Brain microvascular endothelial cell (primary cell): Measurements from ENCODE around the gene SEC23IP.

Experiments used
- DNase-seq: peaks from one replicate; pipeline ENCODE4 v3.0.0-alpha.2; 2020
- H3K27ac ChIP-seq: fragments of 250-450 bp; sonication (Bioruptor Pico); 2 replicates; pipeline ENCODE4 v1.5.1; 2020; ENCODE audit warnings: mild to moderate bottlenecking, moderate library complexity
- H3K27me3 ChIP-seq: fragments of 250-450 bp; sonication (Bioruptor Pico); replicated peaks from 2 replicates; pipeline ENCODE4 v1.5.1; 2020; ENCODE audit warnings: mild to moderate bottlenecking
- H3K36me3 ChIP-seq: fragments of 250-450 bp; sonication (Bioruptor Pico); replicated peaks from 2 replicates; pipeline ENCODE4 v1.5.1; 2020; ENCODE audit warnings: mild to moderate bottlenecking
- H3K4me3 ChIP-seq: 2 replicates; pipeline ENCODE4 v1.5.1; 2011; ENCODE audit warnings: low read depth, mild to moderate bottlenecking, control low read depth, low read length, moderate library complexity
- in situ Hi-C: cut with HindIII; loops from 2 replicates; pipeline ENCODE4 v1.10.0; 2017; ENCODE audit warnings: low sequenced_read_pairs, low pct_ligation_motif_present
- TF ChIP-seq, protein P1 (sequence below): IDR thresholded peaks from 2 replicates; pipeline ENCODE4 v1.5.1; 2011; ENCODE audit warnings: low read depth, mild to moderate bottlenecking, moderate library complexity, low read length, control low read depth, inconsistent platforms; ENCODE audit errors: missing control alignments

SEC23IP gene

DNA sequence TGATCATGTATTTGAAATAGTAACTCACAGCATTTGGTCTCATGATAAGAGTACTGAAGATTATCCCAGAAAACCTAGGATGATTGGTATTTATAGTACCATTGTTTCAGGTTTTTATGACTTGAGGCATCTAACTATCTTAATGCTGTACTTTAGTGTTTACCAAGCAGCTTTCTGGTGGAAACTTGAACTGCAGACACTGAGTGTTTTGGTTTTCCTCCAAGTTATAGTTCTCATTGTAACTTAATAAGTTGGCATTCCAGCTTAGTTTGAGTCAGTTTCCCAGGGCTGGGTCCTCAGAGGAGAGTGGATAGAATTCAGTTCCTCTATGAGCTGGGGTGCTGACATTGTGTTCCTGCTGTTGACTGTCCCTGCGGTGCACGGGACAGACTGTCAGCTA is 50.4 kb downstream of the SEC23IP start:
- in situ Hi-C loops: no loop called here
- Histone ChIP-seq H3K27me3 (no peaks in the 10 kb centered on the region), H3K36me3 (peaks cover 16% of the 10 kb centered on the region), H3K27ac (no peak overlapping the region), H3K4me3 (no peak overlapping the region)
- TF ChIP-seq, protein P1, sequence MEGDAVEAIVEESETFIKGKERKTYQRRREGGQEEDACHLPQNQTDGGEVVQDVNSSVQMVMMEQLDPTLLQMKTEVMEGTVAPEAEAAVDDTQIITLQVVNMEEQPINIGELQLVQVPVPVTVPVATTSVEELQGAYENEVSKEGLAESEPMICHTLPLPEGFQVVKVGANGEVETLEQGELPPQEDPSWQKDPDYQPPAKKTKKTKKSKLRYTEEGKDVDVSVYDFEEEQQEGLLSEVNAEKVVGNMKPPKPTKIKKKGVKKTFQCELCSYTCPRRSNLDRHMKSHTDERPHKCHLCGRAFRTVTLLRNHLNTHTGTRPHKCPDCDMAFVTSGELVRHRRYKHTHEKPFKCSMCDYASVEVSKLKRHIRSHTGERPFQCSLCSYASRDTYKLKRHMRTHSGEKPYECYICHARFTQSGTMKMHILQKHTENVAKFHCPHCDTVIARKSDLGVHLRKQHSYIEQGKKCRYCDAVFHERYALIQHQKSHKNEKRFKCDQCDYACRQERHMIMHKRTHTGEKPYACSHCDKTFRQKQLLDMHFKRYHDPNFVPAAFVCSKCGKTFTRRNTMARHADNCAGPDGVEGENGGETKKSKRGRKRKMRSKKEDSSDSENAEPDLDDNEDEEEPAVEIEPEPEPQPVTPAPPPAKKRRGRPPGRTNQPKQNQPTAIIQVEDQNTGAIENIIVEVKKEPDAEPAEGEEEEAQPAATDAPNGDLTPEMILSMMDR: no peak
- peak; percentile 4 for DNase-seq

GRCh38 chr10:119945805-119946204 is 53.3 kb downstream of the SEC23IP start:
- Histone ChIP-seq H3K36me3 (peaks cover 16% of the 10 kb centered on the region), H3K4me3 (no peak overlapping the region), H3K27me3 (no peaks in the 10 kb centered on the region), H3K27ac (no peak overlapping the region)
- no peak for DNase-seq
- in situ Hi-C loops: no loop called here
- TF ChIP-seq, protein P1: no peak

- DNase-seq: peak; percentile 2
- peaks cover 14% of the 10 kb centered on the region for H3K36me3 ChIP-seq
- H3K27me3 ChIP-seq: no peaks in the 10 kb centered on the region
- in situ Hi-C loops: no loop called here
- no peak overlapping the region for H3K4me3 ChIP-seq
- no peak overlapping the region for H3K27ac ChIP-seq
- TF ChIP-seq, protein P1: no peak
Measured at GRCh38 chr10:119947300-119947699, 54.8 kb downstream of the SEC23IP start.

DNA sequence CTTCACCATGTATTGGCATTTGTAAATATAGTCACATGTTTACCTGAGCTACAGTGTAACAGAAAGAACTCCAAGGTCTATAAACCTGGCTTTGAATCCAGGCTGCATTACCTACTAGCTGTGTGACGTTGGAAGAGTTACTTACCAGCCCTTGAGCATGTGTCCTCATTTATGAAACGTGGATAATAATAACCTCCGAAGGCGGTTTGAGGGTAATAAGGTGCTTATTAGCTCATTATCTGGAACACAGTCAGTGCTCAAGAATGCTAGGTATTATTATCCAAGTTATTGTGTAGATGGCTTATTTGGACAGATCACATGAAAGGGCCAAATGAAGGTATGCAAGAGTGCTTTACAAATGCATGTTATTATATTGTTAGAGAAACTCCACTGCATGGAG is 64.9 kb downstream of the SEC23IP start:
- in situ Hi-C loops: no loop called here
- DNase-seq: no peak

GRCh38 chr10:119962837-119963236 is 70.3 kb downstream of the SEC23IP start:
- in situ Hi-C loops: no loop called here
- H3K36me3 ChIP-seq: no peaks in the 10 kb centered on the region
- no peak overlapping the region for H3K27ac ChIP-seq
- TF ChIP-seq, protein P1: no peak
- no peak overlapping the region for H3K4me3 ChIP-seq
- no peaks in the 10 kb centered on the region for H3K27me3 ChIP-seq
- DNase-seq: no peak

More for the DNA sequence above, 64.9 kb downstream of the SEC23IP start:
- TF ChIP-seq, protein P1: no peak
- no peaks in the 10 kb centered on the region for H3K27me3 ChIP-seq
- H3K27ac ChIP-seq: no peak overlapping the region
- no peak overlapping the region for H3K4me3 ChIP-seq
- H3K36me3 ChIP-seq: no peaks in the 10 kb centered on the region

DNA sequence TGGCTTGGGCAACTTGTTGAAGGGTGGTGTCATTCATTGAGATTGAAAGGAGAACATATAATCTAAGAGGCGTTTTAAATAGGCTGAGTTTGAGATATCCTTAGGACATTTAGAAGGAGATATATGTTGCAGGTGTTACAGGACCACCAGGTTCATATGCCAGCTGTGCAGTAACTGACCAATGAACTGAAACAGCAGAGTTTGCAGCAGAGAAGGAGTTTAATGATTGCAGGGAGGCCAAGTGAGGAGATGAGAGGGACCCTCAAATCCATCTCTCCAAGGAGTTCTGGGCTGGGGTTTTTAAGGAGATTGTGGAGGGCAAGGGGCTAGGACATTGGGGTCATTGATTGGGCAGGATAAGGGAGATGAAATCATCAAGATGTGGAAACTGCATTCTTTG is 74.5 kb downstream of the SEC23IP start:
- TF ChIP-seq, protein P1: no peak
- Histone ChIP-seq H3K36me3 (no peaks in the 10 kb centered on the region), H3K27me3 (no peaks in the 10 kb centered on the region), H3K27ac (no peak overlapping the region), H3K4me3 (no peak overlapping the region)
- in situ Hi-C loops: no loop called here
- DNase-seq: no peak
